Stimulated activated naive CD8-positive, alpha-beta T cell treated with anti-CD3 and anti-CD28 coated beads, Interleukin-15, Interleukin-2, amounts not matched to agents 100 U/mL and 50 U/mL, for 24 hours (primary cell): ENCODE measurements around the gene FOXL2.

Experiments used
- ATAC-seq: fragments of 150-1000 bp; cut with Tn5 transposase; one replicate; pipeline ENCODE4 v1.10.0; 2021
- DNase-seq: peaks from one replicate; pipeline ENCODE4 v3.0.0; 2021

FOXL2 gene

DNA sequence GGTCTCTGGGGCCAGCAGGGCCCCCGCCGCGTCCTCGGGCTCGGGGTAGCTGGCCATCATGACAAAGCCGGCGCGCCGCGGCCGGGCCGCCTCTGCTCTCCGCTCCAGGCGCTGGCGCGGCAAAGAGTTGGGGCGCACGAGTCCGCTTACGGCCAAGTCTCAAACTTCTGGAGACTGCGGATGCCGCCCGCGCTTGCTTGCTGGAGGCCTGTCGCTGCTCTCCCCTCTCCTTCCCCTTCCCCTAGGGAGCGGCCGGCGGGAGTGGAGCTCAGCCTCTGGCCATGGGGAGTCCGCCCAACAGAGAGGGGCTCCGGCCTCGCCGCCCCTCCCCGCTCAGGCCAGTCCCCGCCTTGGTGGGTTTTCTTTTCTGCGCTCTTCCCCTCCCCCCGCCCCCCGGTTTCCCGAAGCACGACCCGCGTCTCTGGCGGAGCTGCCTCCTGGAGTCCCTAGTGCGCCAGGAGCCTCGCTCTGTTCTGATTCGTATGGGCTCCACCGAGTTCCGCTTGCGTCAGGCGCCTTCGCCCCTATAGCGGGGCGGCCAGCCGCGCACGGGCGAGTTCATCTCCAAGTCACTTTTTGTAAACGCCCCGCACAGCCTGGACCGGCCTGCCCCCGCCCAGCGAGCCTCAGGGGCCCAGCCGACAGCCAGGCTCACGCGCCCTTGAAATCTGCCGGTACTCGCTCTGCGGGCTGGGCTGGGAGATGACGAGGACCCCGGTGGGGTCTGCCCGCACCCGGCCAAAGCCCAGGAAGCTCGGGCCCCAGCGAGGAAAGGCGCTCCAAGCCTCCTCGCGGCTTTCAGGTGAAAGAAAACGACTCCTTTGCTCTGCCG lies at the start of gene FOXL2, which contains the start of gene FOXL2NB:
TSS of gene FOXL2 (minus strand) at position 475 of the 832 bp plus-strand sequence. CDS start at position 60, 415 bp downstream.
TSS of gene FOXL2NB (plus strand) at position 555 of the 832 bp plus-strand sequence. CDS start at position 703, 148 bp downstream.
- peak; percentile 32 for DNase-seq

DNA sequence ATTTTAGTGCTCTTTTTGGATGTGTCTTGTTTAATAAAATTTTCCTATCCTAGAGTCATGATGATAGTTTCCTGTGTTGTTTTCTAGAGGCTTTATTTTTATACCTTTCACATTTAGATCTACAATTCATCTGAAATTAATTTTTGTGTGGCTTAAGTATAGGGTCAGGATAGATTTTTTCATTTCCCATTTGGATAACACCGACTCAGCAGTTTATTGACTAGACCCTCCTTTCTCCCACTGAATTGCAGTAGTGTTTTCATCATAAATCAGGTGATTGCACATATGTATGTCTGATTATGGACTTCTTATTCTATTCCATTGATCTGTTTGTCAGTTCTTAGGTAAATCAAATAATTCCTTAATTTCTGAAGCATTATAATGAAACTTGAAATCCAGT lies 48.8 kb upstream of the FOXL2 start:
- ATAC-seq (no peak), DNase-seq (no peak)

More for the DNA sequence above, at the start of gene FOXL2, which contains the start of gene FOXL2NB:
- peak; percentile 26 for ATAC-seq

GRCh38 chr3:138987181-138987580 lies 40.2 kb upstream of the FOXL2 start:
- ATAC-seq (no peak), DNase-seq (no peak)

- DNase-seq: no peak
- ATAC-seq: no peak
These were observed 39.0 kb upstream of the FOXL2 start for GRCh38 chr3:138985932-138986331.

GRCh38 chr3:138984816-138985215 lies 37.9 kb upstream of the FOXL2 start:
- ATAC-seq (no peak), DNase-seq (no peak)

DNA sequence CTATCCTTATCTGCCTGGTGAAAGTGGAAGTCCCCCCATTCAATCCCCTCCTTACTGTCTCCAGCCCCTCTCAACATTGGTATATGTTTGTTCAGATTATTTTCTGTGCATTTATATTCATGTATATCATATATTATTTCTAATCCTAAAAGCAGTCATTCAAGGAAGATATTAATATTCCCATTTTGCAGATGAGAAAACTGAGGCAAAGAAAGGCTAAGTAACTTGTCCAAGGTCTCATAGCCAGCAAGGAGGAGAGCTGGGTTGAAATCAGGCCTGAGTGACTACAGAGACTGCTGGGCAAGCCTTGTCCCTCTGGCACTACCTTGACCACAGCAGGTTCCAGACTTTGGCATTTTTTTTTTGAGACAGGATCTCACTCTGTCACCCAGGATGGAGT lies 29.1 kb upstream of the FOXL2 start:
- no peak for DNase-seq
- no peak for ATAC-seq

DNA sequence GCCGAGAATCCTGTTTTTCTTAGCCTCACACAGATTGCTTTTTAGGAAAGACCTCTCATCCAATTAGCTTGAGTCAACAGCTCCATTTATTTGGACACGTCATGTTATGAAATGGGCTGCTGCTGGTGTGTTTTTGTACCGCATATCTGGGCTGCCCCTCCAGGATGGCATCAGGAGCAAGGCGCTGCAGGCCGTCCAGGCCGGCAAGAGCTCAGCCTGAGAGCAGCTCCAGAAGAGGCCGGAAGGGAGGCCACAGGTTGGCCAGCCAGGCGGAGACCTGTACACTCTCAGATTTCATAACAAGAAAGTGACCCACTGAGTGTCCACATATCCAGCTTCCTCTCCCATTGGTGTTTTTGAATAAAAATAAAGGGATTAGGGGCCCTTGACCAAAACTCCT lies 28.4 kb upstream of the FOXL2 start:
- ATAC-seq (no peak), DNase-seq (no peak)

GRCh38 chr3:138974462-138974861 lies 27.5 kb upstream of the FOXL2 start:
- no peak for DNase-seq
- ATAC-seq: no peak

GRCh38 chr3:138972941-138973340 lies 26.0 kb upstream of the FOXL2 start:
- ATAC-seq (no peak), DNase-seq (no peak)

DNA sequence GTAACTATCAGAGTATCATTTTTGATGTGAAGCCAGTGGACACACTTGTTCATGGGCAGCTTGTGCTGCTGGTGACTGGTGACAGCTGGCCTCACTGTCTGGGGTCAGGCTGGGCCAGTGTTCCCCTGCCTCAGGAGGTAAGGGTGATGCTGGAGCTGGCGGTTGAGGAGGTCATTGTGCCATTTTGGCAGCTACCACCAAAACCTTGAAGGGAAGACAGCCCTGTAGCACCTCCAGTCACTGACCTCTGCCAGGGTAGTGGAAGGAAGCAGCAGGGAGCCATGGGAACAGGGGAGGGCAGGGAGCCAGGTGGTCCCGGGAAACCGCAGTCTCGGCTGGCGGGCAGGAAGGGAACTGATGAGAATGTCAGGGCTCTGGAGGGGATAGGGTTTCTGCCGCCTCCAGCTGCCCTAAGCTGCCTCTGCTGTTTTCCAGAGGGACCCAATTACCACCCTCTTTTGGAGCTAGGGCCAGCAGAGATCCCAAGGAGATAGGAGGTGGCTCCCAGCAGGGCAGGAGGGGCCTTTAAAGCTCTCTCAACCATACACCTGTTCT lies 24.9 kb upstream of the FOXL2 start:
- DNase-seq (no peak), ATAC-seq (no peak)

DNA sequence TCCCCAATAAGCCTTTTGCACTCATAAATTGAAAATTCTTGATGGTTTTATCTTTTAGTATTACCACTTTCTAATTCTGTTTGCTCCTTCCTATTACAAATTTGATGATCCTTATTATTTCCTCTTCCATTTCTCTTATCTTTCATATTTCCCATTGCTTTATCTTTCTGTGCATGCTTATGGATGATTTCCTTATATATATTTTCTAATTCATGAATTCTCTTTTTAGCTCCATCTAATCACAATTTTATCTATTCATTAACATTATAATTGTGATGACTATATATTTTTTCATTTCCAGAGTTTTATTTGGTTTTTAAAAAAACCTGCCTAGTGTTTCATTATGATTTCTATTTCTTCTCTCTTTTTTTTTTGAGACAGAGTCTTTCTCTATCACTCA lies 18.0 kb upstream of the FOXL2 start:
- ATAC-seq (no peak), DNase-seq (no peak)

DNA sequence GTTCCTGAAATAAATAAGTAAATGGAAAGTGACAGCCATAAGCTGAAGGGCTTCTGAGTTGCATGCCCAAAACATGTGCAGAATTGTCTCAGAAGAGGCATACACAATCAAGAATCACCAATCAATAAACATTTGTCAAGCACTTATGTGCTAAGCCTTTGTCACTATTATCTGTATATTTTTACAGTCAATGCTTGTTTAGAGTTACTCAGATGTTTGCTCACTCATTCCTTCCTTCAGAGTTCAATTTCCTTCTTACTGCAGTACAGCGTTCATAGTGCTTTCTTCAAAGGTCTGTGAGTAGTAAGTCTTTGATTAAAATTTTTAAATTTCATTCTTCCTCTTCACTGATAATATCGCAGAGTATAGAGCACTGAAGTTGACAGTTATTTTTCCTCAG lies 17.3 kb upstream of the FOXL2 start:
- DNase-seq: no peak

GRCh38 chr3:138962854-138963560 lies 16.1 kb upstream of the FOXL2 start:
- DNase-seq (no peak), ATAC-seq (no peak)

More for the DNA sequence above, 17.3 kb upstream of the FOXL2 start:
- ATAC-seq: no peak

DNA sequence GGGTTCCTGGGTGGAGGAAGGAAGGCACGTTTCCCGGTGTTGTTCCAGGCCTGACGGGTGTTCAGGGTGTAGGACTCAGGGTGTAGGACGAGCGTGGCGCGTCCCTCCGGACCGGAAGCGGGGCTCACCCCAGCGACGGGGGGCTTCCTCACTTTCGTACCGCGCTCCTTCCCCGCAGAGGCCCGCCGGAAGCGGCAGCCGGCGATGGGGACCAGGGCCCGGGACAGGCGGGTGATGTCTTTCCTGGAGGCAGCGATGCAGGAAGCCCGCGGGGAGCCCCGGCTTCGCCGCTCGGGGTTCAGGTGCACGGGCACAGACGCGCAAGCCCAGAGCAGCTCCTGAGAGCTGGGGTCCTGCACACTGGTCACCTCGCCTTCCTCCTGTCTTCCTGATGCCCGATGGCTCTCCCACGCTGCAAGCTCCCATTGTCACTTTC lies 13.5 kb upstream of the FOXL2 start:
- DNase-seq (no peak), ATAC-seq (peak; percentile 28)

DNA sequence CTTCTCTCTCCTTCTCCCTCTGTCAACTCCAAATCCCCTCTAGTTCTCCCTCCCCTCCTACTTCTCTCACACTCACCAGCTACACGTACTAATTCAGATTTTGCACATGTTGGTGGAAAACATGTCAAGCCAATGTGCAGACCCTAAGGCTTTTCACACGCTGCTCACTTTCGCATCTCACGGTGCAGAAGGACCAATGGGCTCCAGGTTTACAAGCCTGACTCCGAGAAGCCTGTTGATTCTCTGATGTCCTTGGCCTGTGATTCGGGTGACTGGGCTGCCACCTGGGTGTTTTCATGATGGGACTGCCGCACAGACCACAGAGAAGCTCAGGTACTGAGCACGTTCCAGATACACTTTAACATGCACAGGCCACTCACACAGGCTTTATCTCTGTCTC lies 3.8 kb upstream of the FOXL2 start:
- DNase-seq: no peak
- no peak for ATAC-seq

DNA sequence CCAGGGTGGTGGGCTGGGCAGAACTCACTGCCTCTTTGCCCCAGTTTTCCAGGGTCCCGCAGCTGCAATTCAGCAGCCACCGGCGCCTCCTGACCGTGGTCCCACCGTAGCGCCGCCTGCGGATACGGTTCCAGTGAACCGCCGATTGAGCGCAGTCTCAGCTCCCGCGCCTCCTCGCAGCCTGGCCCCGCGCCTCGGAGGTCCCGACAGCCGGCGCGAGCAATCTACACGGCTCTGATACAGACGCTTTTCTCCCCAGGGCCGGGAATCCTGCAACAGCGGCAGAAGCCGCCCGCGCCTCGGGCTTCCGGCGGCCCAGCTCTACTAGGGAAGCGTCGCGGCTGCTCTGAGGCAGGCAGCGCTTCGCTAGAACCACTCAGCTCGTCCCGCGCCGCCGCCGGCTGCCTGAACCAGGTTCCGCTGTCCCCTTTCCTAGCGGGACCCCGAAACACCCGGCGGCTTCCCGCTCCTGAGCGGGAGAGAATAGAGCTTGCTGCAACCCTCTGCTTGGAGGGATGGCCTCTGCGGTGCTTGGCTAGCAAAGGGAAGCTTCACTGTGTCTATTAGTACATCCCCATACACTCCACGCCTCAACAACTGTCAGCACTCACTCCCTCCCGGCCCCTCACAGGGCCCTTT lies 3.2 kb upstream of the FOXL2 start:
- DNase-seq: peak; percentile 38
- ATAC-seq: no peak

GRCh38 chr3:138949445-138950005 lies 2.6 kb upstream of the FOXL2 start:
- no peak for ATAC-seq
- no peak for DNase-seq

DNA sequence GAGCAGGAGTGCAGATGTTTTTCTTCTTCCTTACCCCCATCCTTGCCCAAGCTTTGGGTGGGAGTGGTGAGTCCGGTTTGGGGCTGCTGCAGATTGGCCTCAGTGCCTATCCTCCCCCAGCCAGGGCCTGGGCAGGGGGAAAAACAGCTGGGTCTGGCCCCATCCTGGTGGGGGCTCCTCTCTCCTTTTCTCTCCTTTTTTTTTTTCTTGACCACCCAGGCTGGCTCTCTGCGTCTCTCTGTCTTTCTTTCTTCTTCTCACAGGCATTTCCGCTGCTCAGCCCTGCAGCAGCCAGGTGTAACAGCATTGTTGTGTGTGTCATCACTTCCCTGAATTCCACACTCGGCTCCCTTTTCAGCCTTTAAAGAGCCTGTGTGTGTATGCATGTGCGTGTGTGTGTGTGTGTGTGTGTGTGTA lies 2.1 kb upstream of the FOXL2 start:
- DNase-seq: no peak
- ATAC-seq: no peak

- no peak for ATAC-seq
- no peak for DNase-seq
These were observed 1.5 kb upstream of the FOXL2 start for GRCh38 chr3:138948371-138949001.

- no peak for ATAC-seq
- no peak for DNase-seq
These were observed 671 bp upstream of the FOXL2 start for GRCh38 chr3:138947495-138948121.
